Limb (tissue), 2 donors: ENCODE measurements around the gene MAP1S.

Experiments
- DNase-seq, 2 donors: peaks; one replicate each; pipeline ENCODE4 v3.0.0-alpha.2; 2016; ENCODE audit errors: extremely low spot score in 2 of 2

Gene MAP1S

GRCh38 chr19:17692566-17692965 is 26.7 kb upstream of the MAP1S start:
- DNase-seq = no peak

GRCh38 chr19:17695198-17695597 is 24.1 kb upstream of the MAP1S start:
- no peak for DNase-seq

- DNase-seq = no peak
Measured at GRCh38 chr19:17703824-17704463, 15.3 kb upstream of the MAP1S start.

GRCh38 chr19:17706750-17707181 is 12.5 kb upstream of the MAP1S start:
- no peak for DNase-seq

- DNase-seq = no peak
Measured at GRCh38 chr19:17711851-17712250, 7.4 kb upstream of the MAP1S start.

- no peak for DNase-seq
Measured at GRCh38 chr19:17716309-17716929, 2.9 kb upstream of the MAP1S start.

- no peak for DNase-seq
Measured at GRCh38 chr19:17718550-17718946, 732 bp upstream of the MAP1S start.

- DNase-seq = no peak
Measured at GRCh38 chr19:17719730-17720400, 585 bp downstream of the MAP1S start.

- DNase-seq = no peak
Measured at GRCh38 chr19:17720440-17720839, 1.2 kb downstream of the MAP1S start.

- DNase-seq = no peak
Measured at GRCh38 chr19:17721111-17721628, 1.9 kb downstream of the MAP1S start.

- no peak for DNase-seq
Measured at GRCh38 chr19:17721821-17722220, 2.5 kb downstream of the MAP1S start.

GRCh38 chr19:17722655-17723240 is 3.5 kb downstream of the MAP1S start:
- DNase-seq = no peak

GRCh38 chr19:17724655-17725054 is 5.4 kb downstream of the MAP1S start:
- DNase-seq = no peak

- no peak for DNase-seq
Measured at GRCh38 chr19:17725422-17726078, 6.3 kb downstream of the MAP1S start.

GRCh38 chr19:17726136-17726741 is 7.0 kb downstream of the MAP1S start:
- DNase-seq = no peak

GRCh38 chr19:17726964-17727773 is 7.9 kb downstream of the MAP1S start:
- no peak for DNase-seq

- DNase-seq = no peak
Measured at GRCh38 chr19:17727843-17728242, 8.6 kb downstream of the MAP1S start.

- no peak for DNase-seq
Measured at GRCh38 chr19:17733127-17733526, 13.8 kb downstream of the MAP1S start.

- DNase-seq = no peak
Measured at GRCh38 chr19:17734146-17734545, 14.9 kb downstream of the MAP1S start.

- no peak for DNase-seq
Measured at GRCh38 chr19:17735410-17735809, 16.1 kb downstream of the MAP1S start.
